OCI-LY7 (cell line): ENCODE measurements around the gene GP1BB. TPM values are rescaled to one million over a fixed set of nuclear protein-coding genes. Genes with fewer than 3 reads are reported as not detected.

Source experiments
- BruUV-seq: library from RNA; stranded (reverse); fragments of 400-500 nt; replicated peaks from 2 replicates; lab custom pipeline; 2021; lab: Mats Ljungman, UMichigan
- CTCF ChIA-PET: fragments of 300-600 bp; sonication (Branson Sonifier 250); formaldehyde crosslinking; loops from one replicate; lab custom pipeline; 2022; ENCODE audit warnings: antibody characterized with exemption; ENCODE audit not compliant: unreplicated experiment; lab: Charles Lee
- POLR2A ChIA-PET: fragments of 300-600 bp; sonication (Branson Sonifier 250); formaldehyde crosslinking; loops from one replicate; lab custom pipeline; 2022; ENCODE audit warnings: antibody characterized with exemption; lab: Charles Lee
- DNase-seq: peaks from one replicate; pipeline ENCODE4 v3.0.0-alpha.2; 2015; ENCODE audit warnings: low spot score
- H2AFZ ChIP-seq: fragments of 200-600 bp; sonication (generic), shearing (Covaris generic); 2 replicates; pipeline ENCODE4 v1.6.1; 2014; ENCODE audit warnings: mild to moderate bottlenecking, antibody characterized with exemption, low read length, moderate library complexity
- H3K27ac ChIP-seq: fragments of 200-600 bp; sonication (generic); 2 replicates; pipeline ENCODE4 v1.5.1; 2014; ENCODE audit warnings: mixed run types, low read depth, mild to moderate bottlenecking, moderate library complexity, low read length, inconsistent platforms; ENCODE audit not compliant: poor library complexity, severe bottlenecking
- H3K36me3 ChIP-seq: fragments of 200-600 bp; sonication (generic); 2 replicates; pipeline ENCODE4 v1.6.1; 2014; ENCODE audit warnings: mild to moderate bottlenecking, antibody characterized with exemption, low read length, moderate library complexity, mixed read lengths; ENCODE audit not compliant: insufficient read depth
- H3K4me1 ChIP-seq: fragments of 200-600 bp; sonication (generic); 2 replicates; pipeline ENCODE4 v1.5.1; 2014; ENCODE audit warnings: mild to moderate bottlenecking, low read length; ENCODE audit not compliant: insufficient read depth, poor library complexity, severe bottlenecking
- H3K4me2 ChIP-seq: fragments of 200-600 bp; sonication (generic); 2 replicates; pipeline ENCODE4 v1.6.1; 2014; ENCODE audit warnings: mild to moderate bottlenecking, low read length
- H3K4me3 ChIP-seq: fragments of 200-600 bp; sonication (generic); 2 replicates; pipeline ENCODE4 v1.5.1; 2014; ENCODE audit warnings: mild to moderate bottlenecking, low read depth, low read length; ENCODE audit not compliant: poor library complexity, severe bottlenecking
- H3K79me2 ChIP-seq: fragments of 200-600 bp; sonication (generic); 2 replicates; pipeline ENCODE4 v1.6.1; 2016; ENCODE audit warnings: low read depth, mild to moderate bottlenecking, low read length, moderate library complexity, mixed read lengths; ENCODE audit not compliant: insufficient read depth
- H3K9me2 ChIP-seq: fragments of 200-600 bp; sonication (generic); 2 replicates; pipeline ENCODE4 v1.6.1; 2016; ENCODE audit warnings: mild to moderate bottlenecking, low read length, mixed read lengths; ENCODE audit not compliant: insufficient read depth
- H3K9me3 ChIP-seq: fragments of 200-600 bp; sonication (generic); 2 replicates; pipeline ENCODE4 v1.6.1; 2014; ENCODE audit warnings: mild to moderate bottlenecking, mixed run types, low read length, mixed read lengths
- H4K20me1 ChIP-seq: fragments of 200-600 bp; sonication (generic); 2 replicates; pipeline ENCODE4 v1.6.1; 2014; ENCODE audit warnings: mild to moderate bottlenecking, antibody characterized with exemption, low read length, moderate library complexity, mixed read lengths; ENCODE audit not compliant: insufficient read depth
- EZH2phosphoT487 ChIP-seq: fragments of 200-600 bp; sonication (generic); IDR thresholded peaks from 2 replicates; pipeline ENCODE4 v1.6.1; 2018; ENCODE audit warnings: low read depth, borderline replicate concordance, mild to moderate bottlenecking, mixed run types, antibody characterized with exemption, low read length, moderate library complexity, mixed read lengths
- intact Hi-C: fragments of 100-400 bp; cut with micrococcal nuclease; formaldehyde crosslinking; loops from one replicate; pipeline ENCODE4 v1.10.0; 2022; ENCODE audit not compliant: unreplicated experiment
- total RNA-seq, 2 experiments: library from RNA; depleted of rRNA in 1 of 2; stranded (reverse); fragments of >200 nt in 1 of 2; shearing (Covaris generic) in 1 of 2; gene quantifications; 2 replicates each; pipeline ENCODE4 v1.2.3, GENCODE V29; 2014 to 2022
- TF ChIP-seq, protein P1 (sequence below): fragments of 200-600 bp; sonication (generic); conservative IDR thresholded peaks from 2 replicates; pipeline ENCODE4 v1.5.1; 2014; ENCODE audit warnings: mild to moderate bottlenecking, antibody characterized with exemption, low read length, moderate library complexity, mixed read lengths

The GP1BB gene
- total RNA-seq, 2 experiments from 2014 or later = not detected

DNA sequence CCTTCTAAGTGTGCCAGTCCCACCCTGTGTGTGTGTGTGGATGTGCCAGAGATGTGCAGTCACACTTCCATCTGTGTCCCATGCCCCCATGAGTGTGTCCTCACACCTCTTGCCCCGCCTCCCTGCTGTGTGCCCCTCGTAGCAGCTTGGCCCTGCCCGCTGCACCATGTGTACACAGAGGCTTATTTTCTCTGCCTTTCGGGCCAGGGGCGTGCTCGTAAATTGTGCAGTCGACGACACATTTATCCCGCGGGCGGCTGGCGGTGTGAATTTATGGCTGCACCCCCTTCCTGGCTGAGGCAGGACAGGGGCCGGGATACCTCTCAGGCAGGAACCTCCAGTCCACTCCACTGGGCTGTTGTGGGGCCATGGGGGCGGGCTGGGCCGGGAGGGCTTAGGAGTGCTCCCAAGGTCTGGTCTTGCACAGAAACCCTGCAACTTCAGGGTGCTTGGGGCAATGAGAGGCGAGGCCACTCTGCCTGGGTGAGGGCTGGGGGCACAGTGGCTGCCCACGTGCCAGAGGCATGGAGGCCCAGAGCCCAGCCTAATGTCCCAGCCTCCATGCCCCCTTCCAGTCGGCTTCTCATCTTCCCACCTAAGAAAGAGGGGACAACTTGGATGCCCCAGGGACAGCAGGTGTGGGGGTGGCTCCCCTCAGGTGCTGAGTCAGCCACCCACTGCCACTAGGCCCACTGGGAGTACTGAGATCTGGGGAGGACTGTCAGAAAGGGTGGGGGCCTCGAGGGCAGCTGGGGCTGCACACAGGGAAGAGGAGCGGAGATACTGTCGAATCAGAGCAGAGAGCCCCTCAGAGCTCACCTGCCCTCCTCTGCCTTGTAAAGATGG, 12.5 kb downstream of the GP1BB start:
- Histone ChIP-seq H2AFZ (no peak overlapping the region), H3K4me2 (no peak overlapping the region), H3K36me3 (no peaks in the 10 kb centered on the region), H3K9me3 (no peaks in the 10 kb centered on the region), H4K20me1 (no peaks in the 10 kb centered on the region), H3K4me1 (peaks cover 4% of the 10 kb centered on the region), H3K9me2 (no peaks in the 10 kb centered on the region), H3K4me3 (no peak overlapping the region), H3K27ac (no peak overlapping the region), H3K79me2 (no peaks in the 10 kb centered on the region)
- no peak for DNase-seq
- intact Hi-C loops = no loop called here
- TF ChIP-seq EZH2phosphoT487 = no peak
- TF ChIP-seq, protein P1, sequence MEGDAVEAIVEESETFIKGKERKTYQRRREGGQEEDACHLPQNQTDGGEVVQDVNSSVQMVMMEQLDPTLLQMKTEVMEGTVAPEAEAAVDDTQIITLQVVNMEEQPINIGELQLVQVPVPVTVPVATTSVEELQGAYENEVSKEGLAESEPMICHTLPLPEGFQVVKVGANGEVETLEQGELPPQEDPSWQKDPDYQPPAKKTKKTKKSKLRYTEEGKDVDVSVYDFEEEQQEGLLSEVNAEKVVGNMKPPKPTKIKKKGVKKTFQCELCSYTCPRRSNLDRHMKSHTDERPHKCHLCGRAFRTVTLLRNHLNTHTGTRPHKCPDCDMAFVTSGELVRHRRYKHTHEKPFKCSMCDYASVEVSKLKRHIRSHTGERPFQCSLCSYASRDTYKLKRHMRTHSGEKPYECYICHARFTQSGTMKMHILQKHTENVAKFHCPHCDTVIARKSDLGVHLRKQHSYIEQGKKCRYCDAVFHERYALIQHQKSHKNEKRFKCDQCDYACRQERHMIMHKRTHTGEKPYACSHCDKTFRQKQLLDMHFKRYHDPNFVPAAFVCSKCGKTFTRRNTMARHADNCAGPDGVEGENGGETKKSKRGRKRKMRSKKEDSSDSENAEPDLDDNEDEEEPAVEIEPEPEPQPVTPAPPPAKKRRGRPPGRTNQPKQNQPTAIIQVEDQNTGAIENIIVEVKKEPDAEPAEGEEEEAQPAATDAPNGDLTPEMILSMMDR = no peak
- CTCF ChIA-PET = no interaction called here
- POLR2A ChIA-PET = no interaction called here
- BruUV-seq = no TSS peak

DNA sequence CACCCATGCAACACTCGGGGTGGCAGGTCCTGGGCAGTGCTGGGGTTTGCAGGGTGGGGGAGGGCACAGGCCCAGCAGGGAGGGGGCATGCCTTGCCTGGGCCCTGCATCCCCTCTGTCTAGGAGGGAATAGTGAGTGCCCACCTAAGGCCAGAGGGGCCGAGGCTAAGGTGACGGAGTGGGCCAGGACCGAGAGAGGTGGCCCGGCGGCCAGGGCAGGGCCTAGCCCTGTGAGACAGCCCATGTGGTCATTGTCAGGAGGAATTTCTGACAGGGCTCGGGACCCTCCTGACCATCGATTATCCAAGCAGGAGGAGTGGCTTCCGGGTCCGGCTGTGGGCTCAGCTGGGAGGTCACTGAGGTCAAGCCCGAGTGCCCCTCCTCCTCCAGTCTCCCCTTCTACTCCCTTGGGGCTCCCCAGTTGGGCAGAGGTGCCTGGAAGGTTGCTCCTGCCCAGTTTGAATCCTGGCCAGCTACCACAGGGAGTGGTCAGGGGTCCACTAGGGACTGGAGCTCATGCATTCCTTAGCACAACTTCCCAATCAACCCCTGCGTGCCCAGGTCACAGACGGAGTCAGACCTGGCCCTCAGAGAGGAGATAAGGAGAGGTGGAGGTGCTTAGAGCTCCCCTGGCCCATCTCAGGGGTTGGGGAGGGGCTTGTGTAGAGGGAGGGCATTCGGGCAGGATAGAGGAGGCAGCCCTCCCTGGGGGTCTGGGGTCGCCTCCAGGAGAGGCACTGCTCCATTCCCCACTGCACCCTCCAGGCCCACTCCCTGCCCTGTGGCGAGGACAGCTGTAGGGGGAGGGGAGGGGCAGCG, 14.7 kb downstream of the GP1BB start:
- H4K20me1 ChIP-seq = no peaks in the 10 kb centered on the region
- H2AFZ ChIP-seq = no peak overlapping the region
- BruUV-seq = no TSS peak
- H3K27ac ChIP-seq = no peak overlapping the region
- H3K4me3 ChIP-seq = no peak overlapping the region
- H3K36me3 ChIP-seq = no peaks in the 10 kb centered on the region
- H3K9me3 ChIP-seq = no peaks in the 10 kb centered on the region
- DNase-seq = no peak
- intact Hi-C loops = no loop called here
- no peak overlapping the region for H3K4me2 ChIP-seq
- no peaks in the 10 kb centered on the region for H3K79me2 ChIP-seq
- TF ChIP-seq, protein P1 = no peak
- no peak for TF ChIP-seq EZH2phosphoT487
- ChIA-PET POLR2A (no interaction called here), CTCF (no interaction called here)
- H3K9me2 ChIP-seq = no peaks in the 10 kb centered on the region
- H3K4me1 ChIP-seq = no peaks in the 10 kb centered on the region
